CD4-positive, alpha-beta T cell treated with Interleukin-17A for 1 hour (primary cell): ENCODE results near the gene SLC29A2.
A peak's percentile ranks its signal among the peaks of the same experiment; 100 is the strongest.

Experiments used
- DNase-seq: peaks from one replicate; pipeline ENCODE4 v3.0.0-alpha.2; 2020

The SLC29A2 gene

DNA sequence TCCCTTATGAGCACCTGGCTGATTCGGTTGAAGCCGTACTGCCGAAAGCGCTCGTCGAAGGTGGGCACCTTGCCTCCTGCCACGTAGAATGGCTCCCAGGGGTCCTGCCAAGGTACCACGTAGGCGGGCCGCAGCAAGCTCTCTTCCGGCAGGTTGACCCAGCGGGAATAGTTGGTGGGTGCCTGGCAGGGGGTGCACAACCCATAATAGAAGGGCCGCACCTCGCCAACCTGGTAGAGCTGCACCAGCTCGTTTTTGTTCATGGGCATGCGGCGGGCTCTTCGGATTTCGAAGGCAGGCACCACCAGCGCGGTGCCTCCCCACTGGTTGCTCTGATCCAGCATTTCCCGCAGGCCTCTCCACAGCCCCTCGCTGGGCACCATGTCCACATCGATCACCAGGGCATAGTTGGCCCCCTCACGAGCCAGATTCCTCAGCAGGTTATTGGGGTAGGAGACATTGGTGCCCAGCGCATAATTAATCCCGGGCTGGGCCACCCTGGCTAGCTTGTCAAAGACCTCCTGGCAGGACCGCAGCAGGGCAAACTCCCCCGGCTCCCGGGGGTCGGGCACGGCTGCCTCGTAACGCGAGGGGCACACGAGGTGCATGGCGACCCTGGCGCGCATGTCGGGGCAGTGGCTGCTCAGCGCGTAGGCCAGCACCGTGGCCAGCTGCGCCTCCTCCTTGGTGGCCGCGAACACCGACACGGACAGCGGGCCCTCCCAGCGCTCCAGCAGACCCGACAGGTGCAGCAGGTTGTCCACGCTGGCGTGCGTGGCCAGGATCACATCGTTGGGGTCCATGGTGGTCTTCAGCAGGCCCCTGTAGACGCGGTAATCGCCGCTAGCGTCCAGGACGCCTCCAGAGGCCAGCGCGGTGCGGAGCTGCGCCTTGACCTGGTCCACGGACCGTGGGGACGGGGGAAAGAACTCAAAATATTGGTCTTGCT, 24.8 kb downstream of the SLC29A2 start:
- no peak for DNase-seq

DNA sequence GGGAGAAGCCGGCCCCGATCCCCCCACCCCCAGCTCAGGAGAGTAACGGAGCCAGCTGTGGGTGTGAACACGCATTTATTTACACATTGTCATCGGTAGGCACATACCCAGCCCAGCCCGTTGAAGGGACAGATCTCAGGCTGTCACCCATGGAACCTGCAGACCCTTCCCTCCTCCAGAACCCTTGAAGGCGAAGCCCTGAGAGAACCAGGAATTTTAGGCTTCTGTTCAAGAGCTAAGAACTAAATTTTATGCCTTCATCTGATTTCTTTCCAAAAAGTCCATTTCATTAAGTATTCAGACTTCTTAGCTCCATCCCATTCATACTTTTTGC, 26.3 kb downstream of the SLC29A2 start:
- DNase-seq, result no peak

DNA sequence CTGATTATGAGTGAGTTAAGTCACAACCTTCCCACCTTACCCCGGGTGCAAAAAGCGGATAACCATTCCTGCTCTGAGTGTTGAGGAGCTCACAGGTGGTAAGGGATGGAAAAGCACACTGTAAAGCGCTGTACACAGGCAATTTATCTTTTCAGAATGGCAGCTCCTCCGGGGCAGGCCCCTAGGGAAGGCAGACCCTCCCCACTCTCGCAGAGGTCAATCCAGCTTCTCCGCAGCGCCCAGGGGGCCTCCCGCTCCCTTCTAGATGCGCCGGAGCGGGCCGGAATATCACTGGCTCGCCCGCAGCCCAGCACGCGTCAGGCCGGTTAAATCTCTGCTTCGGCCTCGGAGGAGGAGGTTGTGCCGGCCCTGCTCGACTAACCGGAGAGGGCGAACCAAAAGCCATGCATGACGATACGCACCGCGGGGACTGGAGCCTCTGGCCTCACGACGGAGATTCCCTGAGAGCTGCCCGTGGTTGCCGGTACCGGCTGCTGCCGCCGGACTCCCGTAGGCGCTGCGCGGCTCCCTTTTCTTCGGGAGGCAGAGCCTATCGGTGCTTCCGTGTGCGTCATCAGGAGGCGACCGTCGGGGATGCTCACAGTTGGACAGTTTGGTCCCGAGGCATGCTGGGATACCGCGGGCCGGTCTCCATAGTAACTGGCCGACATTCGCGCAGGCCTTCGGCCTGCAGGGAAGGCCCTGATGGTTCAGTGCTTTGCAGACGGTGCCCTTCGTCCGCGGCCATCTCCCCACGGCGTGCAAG, 26.8 kb downstream of the SLC29A2 start, which contains the start of gene BRMS1:
Gene BRMS1, minus strand, starts transcription at position 555 of the 766 bp plus-strand sequence. CDS start 2,870 bp downstream, outside the sequence.
- DNase-seq, result peak; percentile 96

DNA sequence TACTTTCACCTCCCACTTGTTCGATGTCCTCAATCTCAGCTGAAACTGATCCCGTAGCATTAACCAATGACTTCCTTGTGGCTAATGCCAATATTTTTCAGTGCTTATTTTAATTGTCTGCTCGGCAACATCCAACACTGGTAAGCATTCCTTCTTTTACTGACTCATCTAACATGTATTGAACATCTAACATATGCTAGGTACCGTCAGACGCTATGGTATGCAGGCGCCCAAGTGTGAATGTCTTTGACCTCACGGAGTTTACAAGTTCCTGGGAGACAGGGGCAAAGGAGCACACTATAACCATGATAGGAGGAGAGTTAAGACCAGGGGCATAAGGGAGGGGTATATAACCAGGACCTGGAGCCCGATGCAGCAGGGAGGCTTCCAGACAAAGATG, 28.4 kb downstream of the SLC29A2 start:
- DNase-seq, result no peak

DNA sequence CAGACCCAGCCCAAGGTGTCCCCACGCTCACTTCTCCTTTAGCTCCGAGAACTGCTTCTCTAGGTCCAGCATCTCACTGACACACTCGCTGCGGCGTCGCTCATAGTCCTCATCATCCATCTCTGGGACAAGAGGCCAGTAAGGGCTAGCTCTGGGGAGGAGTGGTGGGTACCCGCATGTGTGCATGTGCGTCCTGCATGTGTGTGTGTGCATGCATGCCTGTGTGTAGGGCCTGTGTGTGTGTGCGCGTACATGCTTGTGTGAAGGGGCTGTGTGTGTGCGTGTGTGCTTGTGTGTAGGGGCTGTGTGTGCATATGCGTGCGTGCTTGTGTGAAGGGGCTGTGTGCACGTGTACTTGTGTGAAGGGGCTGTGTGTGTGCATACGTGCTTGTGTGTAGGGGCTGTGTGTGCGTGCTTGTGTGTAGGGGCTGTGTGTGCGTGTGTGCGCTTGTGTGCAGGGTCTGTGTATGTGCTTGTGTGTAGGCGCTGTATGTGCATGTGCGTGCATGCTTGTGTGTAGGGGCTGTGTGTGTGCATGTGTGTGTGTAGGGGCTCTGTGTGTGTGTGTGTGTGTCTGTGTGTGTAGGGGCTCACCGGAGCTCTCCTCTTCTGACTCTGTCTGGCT, 29.9 kb downstream of the SLC29A2 start:
- DNase-seq, result no peak

DNA sequence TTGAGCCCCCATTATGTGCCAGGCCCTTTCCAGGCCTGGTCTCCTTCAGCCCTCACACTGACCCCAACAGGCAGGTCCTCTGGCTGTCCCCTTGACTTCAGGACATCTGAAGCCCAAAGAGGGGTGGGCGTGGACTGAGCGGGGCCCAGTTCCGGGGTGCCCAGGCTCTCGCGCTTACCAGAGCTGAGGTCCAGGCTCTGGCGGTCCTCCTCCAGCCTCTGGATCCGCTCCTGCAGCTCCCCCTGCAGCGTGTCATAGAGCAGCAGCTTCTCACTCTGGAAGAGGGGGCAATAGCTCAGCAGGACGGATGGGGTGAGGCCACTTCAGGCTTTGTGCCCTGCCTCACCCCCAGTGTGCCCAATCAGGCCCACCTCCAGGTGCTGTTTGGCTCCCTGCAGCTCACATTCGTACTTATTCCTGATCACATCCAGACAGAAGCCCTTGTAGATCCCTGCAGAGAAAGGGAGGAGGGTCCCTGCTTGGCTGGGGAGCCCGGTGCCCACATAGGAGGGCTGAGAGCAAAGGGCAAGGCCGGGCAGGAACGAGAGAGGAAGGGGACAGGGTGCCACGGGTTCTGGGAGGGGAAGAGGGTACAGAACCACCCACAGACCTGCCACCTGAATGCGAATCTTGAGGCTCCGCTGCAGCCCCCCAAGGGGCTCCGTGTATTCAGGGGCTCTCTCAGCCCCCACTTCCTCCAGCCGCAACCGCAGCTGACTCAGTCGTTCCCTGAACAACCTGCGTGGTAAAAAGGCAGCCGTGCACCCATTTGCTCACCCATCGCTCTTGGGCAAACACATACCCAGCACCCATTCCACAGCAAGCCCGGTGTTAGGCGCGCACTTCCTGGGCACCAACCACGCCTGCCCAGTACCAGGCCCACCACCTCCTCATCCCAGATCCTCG, 30.7 kb downstream of the SLC29A2 start:
- DNase-seq, result no peak

DNA sequence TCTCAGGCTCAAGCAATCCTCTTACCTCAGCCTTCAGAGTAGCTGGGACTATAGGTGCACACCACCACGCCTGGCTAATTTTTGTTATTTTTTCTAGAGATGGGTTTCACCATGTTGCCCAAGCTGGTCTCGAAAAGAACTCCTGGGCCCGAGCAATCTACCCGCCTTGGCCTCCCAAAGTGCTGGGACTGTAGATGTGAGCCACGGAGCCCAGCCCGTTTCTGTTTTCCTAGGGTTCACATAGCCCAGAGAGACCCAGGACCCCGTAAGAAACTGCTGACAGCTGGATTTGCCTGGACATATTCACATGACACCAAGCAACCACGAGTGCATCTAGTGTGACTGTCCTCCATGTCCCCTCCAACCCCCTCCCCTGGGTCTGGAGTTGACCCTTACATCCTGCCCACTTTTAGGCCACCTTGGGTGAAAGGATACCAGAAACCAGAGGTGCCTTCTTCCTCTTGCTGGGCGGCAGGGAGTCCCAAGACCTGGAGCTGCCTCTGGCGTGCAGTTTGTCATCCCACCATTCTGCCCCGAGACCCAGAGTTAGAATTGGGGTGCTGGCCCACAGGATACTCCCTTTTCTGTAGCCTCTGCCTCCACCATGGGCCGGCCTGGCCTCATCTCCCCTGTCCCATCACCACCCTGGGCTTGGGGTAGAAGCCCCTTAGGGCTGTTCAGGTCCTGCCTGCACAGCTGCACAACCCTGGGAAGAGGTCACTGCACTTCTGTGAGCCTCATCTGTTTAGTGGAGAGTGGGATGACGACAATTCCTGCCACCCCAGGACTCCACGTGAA, 31.7 kb downstream of the SLC29A2 start:
- DNase-seq, result no peak

DNA sequence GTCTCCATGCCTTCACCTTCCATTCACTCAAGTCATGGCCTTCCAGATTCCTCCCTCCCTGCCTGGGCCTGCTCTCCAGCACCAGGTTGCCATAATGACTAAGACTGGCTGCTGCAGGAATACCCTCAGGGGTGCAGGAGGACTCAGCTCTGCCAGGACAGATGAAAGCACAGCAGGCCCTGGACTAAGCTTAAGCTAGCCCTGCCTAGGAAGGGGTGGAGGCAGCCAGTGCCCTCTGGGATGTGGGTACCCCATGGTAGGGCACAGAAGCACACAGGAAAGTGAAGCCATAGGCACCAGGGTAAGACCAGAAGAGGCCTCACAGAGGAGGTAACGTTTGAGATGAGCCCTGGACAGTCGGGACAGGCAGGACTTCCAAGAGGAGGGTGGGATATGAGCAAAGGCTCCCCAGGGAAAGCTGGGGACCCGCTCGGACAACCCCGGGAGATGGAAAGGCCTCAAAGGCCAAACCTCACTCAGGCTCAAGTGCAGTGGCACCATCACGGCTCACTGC, 32.3 kb downstream of the SLC29A2 start:
- no peak for DNase-seq

DNA sequence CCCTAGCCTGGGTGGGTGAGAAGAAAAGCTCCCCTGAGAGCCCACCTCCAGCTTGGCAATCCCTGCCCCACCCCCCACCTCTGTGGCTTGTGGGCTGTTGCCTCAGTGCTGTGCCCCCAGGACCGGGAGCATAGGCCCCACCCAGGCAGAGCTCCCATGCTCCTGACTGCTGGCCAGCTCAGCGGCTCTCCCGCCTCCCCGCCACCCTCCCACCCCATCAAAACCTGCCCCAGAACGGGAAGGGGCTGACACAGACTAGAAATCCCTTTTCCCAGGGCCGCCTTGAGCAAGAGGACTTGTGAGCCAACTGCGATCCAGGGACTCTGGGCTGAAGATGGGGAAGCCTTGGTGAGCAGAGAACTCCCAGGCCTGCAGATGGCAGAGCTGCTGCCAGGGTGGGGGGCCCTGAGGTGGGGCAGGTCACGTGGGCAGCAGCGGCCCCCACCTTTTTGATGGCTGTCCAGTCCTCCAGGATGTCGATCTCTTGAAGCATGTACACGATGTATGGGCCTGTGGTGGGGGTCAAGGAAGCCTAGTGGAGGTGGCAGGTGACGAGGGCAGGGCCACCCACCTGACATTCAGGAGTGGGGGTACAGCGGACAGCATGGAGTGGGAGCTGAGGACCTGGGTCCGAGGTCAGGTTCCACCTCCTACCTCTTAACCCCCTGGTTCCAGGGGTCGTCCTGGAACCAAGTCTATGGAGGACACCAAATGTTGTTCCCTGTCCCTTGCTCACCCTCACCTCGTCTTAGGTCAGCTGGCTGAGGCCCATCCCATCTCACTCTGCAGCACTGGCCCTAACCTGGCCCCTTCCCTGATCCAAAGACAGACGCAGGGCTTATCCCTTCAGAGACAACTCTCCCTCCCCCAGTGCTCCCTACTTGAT, 33.0 kb downstream of the SLC29A2 start:
- no peak for DNase-seq

DNA sequence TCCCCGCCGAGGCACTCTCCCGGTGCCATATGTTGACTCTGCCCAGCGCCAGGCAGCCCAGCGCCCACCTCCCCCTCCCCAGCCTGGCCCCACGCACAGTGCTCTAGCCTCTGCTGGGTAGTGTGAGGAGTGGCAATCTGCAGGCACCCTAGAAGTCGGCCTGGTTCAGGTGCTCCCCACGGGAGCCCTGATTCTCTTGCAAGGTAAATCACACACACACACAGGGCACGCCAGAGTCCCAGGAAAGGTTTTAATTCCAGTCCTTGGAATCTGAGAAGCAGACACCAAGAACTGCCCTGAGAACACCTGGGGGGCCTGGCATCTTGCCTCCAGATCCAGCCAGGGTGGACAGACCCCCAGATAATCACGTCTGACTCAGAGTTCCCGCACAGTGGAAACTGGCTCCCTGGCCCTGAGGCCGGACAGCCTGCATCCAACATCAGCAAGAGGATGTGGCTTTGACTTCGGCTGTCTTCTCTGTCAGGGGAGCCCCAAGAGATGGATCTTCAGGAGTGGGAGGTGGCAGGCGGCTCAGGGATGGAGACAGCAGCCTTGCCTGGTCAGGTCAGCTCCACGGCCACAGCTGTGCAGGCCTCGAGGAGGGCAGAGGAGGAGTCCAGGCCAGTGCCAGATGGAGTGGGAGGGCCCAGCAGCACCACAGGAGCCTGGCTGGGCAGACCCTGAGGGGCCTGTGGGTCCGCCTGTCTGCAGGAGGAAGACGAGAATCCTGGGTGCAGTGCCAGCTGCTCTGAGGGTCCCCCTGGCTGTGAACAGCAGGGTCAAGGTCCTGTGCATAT, 34.3 kb downstream of the SLC29A2 start:
- DNase-seq, result no peak

DNA sequence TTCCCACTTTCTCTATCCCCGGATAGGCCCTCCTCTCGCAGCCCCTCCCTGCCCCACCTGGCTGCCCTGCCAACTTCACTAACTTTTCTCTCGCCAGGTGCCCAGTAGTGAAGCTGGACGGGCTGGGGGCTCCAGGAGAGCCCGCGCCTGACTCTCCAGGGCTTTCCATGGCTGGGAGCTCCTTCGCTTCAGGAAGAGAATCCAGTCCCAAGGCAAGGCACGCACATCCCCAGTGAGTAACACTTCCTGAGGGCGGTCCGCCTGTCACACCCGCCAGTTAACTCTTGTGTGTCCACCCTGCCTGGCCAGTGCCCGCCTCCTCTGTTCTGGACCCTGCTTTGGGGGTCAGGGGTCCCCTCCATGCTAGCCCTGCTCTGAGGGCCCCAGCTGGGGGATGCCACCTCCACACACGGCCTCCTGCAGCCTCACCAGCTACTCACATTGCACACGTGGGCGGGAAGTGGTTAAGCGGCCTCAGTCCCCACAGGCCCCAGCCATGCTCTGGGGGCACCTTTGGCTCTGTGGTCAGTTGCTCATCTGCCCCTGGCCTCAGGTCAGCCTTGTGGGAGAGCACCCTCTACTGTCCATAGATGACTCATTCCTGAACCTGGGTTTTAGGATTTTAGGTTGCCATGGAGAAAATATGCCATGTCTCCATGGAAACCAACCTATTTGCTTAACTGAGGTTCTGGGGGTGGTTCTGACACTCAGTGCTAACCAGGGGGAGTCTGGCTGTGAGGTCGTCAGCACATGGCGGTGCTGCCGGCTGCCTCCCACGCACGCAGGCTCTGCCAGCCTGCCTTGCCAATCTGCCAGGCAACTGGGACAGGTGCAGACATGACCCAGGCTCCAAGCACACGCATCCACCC, 35.1 kb downstream of the SLC29A2 start, which contains the start of gene RIN1:
Gene RIN1, minus strand, starts transcription at position 201 of the 869 bp plus-strand sequence. Its CDS starts 32 bp downstream, at position 169.
- peak; percentile 64 for DNase-seq

DNA sequence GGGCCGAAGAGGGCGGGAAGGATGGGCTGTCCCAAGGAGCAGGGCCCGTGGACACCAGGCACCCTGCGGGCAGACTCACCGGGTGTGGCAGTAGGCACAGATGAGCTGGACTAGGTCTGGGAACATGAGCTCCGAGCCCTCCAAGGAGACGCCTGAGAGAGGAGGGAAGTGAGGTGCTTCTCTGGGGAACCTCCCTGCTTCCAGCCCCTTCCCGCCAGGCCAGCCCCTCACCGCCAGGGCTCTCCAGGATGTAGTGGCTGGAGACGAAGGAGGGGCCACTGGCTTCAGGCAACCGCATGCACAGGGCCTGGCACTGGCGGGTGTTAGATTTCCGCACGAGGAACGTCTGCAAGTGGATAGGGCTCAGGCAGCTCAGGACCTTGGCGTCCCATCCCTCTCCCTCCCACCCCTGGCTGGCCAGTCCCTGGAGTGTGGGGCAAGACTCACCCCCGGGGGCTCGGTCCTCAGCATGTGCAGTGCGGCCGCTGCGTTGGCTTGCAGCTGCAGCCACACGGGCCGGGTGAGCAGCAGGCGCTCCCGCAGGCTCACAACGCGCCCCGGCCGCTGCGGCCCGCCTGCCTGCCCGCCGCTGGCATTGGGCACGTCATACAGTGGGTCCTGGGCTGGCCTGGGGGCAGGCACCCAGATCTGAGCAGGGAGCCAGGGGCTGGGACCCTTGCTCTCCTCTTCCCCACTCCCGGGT, 35.9 kb downstream of the SLC29A2 start:
- no peak for DNase-seq

DNA sequence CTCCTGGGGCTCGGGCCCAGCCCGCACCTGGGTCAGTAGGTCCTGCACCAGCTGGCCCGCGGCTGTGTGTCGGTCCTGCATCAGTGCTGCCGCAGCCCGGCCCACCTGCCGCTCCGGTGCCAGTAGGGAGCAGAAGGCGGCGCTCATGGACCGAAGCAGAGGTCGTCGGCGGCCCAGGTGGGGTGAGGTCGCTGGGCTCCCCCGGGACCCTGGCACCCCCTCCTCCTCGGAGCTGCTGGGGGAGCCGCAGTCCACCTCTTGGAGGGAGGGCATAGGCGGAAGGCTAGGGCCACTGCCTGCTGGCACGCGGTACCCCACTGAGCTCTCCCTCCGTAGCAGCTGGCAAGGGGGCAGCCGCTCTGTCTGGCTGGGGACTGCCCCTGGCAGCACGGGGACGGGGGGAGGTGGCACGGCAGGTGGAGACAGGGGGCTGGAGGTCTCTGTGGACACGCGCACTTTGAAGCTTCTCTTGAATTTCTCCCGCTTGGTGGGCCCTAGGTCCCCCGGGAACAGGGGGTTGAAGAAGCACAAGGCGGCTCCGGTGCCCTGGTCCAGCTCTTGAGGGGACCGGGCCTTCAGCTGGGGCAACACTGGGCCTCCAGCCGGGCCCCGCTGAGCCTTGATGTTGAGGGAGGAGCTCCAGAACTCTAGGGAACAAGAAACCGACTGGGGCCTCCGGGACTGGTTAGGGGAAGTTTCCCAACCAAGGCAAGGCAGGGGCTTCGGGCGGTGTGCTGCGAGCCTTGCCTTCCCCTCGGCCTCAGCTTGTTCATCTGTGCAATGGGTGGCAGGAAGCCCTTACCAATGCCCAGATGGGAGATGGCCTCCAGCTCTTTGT, 36.7 kb downstream of the SLC29A2 start:
- no peak for DNase-seq

DNA sequence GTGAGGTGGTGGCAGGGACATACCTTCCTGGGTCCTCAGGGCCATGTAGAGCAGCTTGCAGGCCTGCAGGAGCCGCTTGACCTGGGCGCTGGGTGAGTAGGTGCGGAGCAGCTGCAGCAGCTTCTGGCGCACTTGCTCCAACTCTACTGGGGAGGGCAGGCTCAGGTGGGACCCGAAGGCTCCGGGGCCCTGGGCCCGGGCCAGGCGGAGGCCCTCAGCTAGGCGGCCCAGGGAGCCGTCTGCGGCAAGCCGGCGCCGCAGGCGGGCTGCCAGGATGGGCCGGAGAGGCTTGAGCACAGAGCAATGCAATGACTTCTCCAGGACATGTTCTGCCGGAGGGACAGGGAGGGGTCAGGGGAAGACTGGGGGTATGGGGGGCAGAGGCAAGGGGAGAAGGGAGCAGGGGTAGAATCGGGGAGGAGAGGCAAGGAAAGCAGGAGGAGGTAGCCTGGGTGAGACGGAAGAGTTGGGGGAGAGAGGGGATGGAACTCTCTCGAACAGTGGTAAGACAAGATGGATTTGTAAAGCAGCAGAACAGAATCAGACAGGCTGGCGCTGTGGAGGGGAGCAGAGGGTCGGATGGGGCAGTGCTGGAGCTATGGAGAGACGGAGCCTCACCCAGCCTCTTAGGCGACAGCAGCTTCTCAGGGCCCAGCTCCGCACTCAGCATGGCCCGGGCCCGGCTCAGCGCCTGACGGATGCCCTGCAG, 37.5 kb downstream of the SLC29A2 start:
- no peak for DNase-seq

DNA sequence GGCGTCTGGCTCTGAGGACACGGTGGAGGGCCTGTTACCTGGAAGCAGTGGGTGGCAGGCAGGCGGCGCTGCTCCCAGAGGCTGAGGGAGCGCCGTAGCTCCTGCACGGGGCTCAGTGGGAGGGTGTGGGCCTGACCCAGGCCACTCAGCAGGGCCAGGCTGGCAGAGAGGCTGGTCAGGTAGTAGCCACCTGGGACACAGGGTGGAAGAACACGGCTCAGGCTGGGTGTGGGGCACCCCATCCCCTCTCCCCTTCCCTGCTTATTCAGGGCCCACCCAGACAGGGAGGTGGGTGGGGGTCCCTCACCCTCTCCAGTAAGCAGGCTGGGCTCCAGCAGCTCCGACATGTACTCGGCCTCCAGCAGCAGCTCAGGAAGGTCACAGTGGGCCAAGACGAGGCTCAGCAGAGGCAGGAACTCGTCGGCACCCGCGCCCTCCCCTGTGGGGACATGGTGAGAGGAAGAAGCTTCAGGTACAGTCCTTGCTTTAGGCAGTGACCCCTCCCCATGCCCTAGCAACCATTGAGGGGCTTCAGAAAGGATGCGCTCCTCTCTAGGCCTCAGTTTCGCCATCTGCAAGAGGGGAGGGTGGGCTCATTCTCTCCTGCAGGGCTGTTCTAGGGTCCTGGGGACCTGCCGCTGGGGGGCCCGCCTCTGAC, 38.2 kb downstream of the SLC29A2 start:
- no peak for DNase-seq
